ENCODE data around the gene MFSD11. TPM values are rescaled to one million over a fixed set of nuclear protein-coding genes. Genes with fewer than 3 reads are reported as not detected.

The MFSD11 gene
- polyA plus RNA-seq, 2 of the 4 experiments (the other 2 are of a cell fraction), result 17.5 to 26.0 TPM

- TF ChIP-seq BHLHE40 (IDR thresholded peaks at IDR 0.05; ENCODE audit: low read depth, low read length), result no peak
- TF ChIP-seq TP53 (CRISPR knock-in tag; IDR thresholded peaks at IDR 0.05), result no peak
- DNase-seq (ENCODE audit: low read depth in 1 of 2, low spot score in 1 of 2) (no peak), FAIRE-seq (no peak), ATAC-seq (no peak)
- H3K27ac ChIP-seq, result no peak overlapping the region
- H3K4me3 ChIP-seq, result no peak overlapping the region
- no peaks in the 10 kb centered on the region for H3K4me1 ChIP-seq
- ChIA-PET POLR2A (no interaction called here), CTCF (interaction anchor here (1.2 to 1.5 kb wide), 2 partner anchors 299 to 312 kb away, joined by 3 to 5 read pairs; no protein-coding TSS in a partner anchor)
- 88% methylated on average over 5 of the region's 5 CpGs for WGBS (ENCODE audit: missing lambda C conversion rate)
- H3K9me3 ChIP-seq, result peaks cover 6% of the 10 kb centered on the region; the same call in 1 of the 3 replicates
- H3K4me2 ChIP-seq, result no peak overlapping the region
These were observed 19.3 kb downstream of the MFSD11 start for GRCh38 chr17:76757256-76757655.

DNA sequence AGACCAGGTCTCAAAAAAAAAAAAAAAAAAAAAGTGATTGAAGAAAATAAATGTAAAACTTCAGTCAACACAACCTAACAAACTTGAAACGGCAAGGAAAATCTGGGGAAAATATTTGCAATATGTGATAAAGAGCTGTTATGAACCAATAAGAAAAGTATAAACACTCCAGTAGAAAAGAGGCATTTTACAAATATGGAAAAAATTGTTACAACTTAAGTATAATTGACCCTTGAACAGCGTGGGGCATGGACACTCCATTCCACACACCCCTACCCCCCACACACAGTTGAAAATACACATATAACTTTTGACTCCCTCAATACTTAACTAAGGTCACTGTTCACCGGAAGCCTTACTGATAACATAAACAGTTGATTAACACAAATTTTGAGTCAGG, 20.7 kb downstream of the MFSD11 start:
- Histone ChIP-seq H3K4me2 (no peak overlapping the region), H3K4me3 (no peak overlapping the region), H3K27ac (no peak overlapping the region), H3K4me1 (no peaks in the 10 kb centered on the region), H3K9me3 (peaks cover 6% of the 10 kb centered on the region; the same call in 1 of the 3 replicates)
- FAIRE-seq (no peak), DNase-seq (ENCODE audit: low read depth in 1 of 2, low spot score in 1 of 2) (no peak), ATAC-seq (no peak)
- WGBS (ENCODE audit: missing lambda C conversion rate), result 90% methylated on average over 3 of the region's 3 CpGs
- CTCF ChIA-PET, result interaction anchor here (0.6 to 2.3 kb wide), 7 partner anchors 10 to 165 kb away, joined by 3 to 6 read pairs (median 4); partner anchors contain the start of gene MGAT5B
- POLR2A ChIA-PET, result no interaction called here
- TF ChIP-seq MAFK (IDR thresholded peaks at IDR 0.05; ENCODE audit: partially characterized antibody) (no peak), RARB (CRISPR knock-in tag; IDR thresholded peaks at IDR 0.05) (no peak), CBX8 (IDR thresholded peaks at IDR 0.05) (no peak), TFCP2L1 (CRISPR knock-in tag; IDR thresholded peaks at IDR 0.05) (no peak), KDM1A (IDR thresholded peaks at IDR 0.05; ENCODE audit: low read depth) (no peak), POLR2A (IDR thresholded peaks at IDR 0.05; ENCODE audit: low read length) (no peak), HES2 (IDR thresholded peaks at IDR 0.05) (no peak), RAD21 (conservative IDR thresholded peaks at IDR 0.05 in 1 of 2, IDR thresholded peaks at IDR 0.05 in 1 of 2) (no peak), CBX2 (IDR thresholded peaks at IDR 0.05; ENCODE audit: borderline replicate concordance, low read depth) (no peak), FOSL2 (IDR thresholded peaks at IDR 0.05) (no peak), FOSL2 (CRISPR knock-in tag; IDR thresholded peaks at IDR 0.05) (no peak), KDM5A (IDR thresholded peaks at IDR 0.05) (no peak)
- TF ChIP-seq, protein P1, sequence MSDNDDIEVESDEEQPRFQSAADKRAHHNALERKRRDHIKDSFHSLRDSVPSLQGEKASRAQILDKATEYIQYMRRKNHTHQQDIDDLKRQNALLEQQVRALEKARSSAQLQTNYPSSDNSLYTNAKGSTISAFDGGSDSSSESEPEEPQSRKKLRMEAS (IDR thresholded peaks at IDR 0.05), result no peak

DNA sequence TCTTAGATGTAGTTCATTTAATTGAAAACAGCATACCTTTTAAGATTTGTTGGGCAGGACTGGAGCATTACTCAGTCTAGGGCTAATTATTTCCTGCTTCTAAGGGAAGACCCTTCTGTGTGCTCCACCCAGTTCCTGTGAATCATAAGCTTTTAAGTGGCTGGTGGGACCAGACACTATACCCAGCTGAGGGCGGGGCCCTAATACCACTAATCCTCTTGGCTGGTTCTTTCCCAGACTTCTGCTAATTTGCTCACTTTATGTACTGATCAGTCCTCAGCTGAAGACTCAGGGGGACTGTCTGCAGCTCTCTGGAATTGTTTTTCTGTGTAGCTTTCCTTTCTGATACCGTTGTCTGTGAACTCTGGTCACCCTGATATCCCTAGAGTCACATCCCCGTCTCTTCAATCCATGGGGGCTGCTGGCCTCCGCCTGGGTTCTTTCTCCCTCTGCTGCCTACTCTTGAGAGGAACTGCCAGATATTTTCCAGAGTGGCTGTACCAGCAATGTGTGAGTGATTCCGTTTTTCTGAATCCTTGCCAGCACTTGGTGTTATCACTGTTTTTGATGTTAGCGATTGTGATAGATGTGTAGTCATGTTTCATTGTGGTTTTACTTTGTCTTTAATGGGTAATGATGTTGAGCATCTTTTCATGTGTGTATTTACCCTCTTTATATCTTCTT, 35.1 kb downstream of the MFSD11 start:
- peak overlapping the region; percentile 11; the same call in 1 of the 3 replicates for H3K4me2 ChIP-seq
- ChIA-PET CTCF (interaction anchor here (0.7 to 2.5 kb wide), 4 partner anchors 9 to 95 kb away, joined by 3 to 9 read pairs (median 3); partner anchors contain the start of genes JMJD6, METTL23 and MGAT5B), POLR2A (interaction anchor here (0.6 kb wide), 2 partner anchors 10 to 22 kb away, joined by 5 to 6 read pairs; no protein-coding TSS in a partner anchor)
- FAIRE-seq (no peak), DNase-seq (ENCODE audit: low read depth in 1 of 2, low spot score in 1 of 2) (peak in 1 of 2 experiments; percentile 55), ATAC-seq (peak; percentile 43 to 84; a peak in 4 of 6 replicates)
- TF ChIP-seq HOXA7 (CRISPR knock-in tag; IDR thresholded peaks at IDR 0.05), result no peak
- TF ChIP-seq, protein P2, sequence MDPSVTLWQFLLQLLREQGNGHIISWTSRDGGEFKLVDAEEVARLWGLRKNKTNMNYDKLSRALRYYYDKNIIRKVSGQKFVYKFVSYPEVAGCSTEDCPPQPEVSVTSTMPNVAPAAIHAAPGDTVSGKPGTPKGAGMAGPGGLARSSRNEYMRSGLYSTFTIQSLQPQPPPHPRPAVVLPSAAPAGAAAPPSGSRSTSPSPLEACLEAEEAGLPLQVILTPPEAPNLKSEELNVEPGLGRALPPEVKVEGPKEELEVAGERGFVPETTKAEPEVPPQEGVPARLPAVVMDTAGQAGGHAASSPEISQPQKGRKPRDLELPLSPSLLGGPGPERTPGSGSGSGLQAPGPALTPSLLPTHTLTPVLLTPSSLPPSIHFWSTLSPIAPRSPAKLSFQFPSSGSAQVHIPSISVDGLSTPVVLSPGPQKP (IDR thresholded peaks at IDR 0.05; ENCODE audit: low read depth, low read length), result no peak
- TF ChIP-seq NFE2L2 (conservative IDR thresholded peaks at IDR 0.05; ENCODE audit: low read length), result no peak
- no peak for TF ChIP-seq FOXS1 (CRISPR knock-in tag; IDR thresholded peaks at IDR 0.05)
- no peak for TF ChIP-seq HDAC2 (IDR thresholded peaks at IDR 0.05)
- TF ChIP-seq HEYL (CRISPR knock-in tag; IDR thresholded peaks at IDR 0.05), result no peak
- H3K9me3 ChIP-seq, result no peaks in the 10 kb centered on the region
- no peak overlapping the region for H3K4me3 ChIP-seq
- 83% methylated on average over 6 of the region's 6 CpGs for WGBS (ENCODE audit: missing lambda C conversion rate)
- peak overlapping the region in 1 of 2 experiments; percentile 40; a peak in 2 of 6 replicates for H3K27ac ChIP-seq
- peaks cover 6% of the 10 kb centered on the region; the same call in 2 of the 3 replicates for H3K4me1 ChIP-seq
